ENCODE results near the gene SRF.

Gene SRF

DNA sequence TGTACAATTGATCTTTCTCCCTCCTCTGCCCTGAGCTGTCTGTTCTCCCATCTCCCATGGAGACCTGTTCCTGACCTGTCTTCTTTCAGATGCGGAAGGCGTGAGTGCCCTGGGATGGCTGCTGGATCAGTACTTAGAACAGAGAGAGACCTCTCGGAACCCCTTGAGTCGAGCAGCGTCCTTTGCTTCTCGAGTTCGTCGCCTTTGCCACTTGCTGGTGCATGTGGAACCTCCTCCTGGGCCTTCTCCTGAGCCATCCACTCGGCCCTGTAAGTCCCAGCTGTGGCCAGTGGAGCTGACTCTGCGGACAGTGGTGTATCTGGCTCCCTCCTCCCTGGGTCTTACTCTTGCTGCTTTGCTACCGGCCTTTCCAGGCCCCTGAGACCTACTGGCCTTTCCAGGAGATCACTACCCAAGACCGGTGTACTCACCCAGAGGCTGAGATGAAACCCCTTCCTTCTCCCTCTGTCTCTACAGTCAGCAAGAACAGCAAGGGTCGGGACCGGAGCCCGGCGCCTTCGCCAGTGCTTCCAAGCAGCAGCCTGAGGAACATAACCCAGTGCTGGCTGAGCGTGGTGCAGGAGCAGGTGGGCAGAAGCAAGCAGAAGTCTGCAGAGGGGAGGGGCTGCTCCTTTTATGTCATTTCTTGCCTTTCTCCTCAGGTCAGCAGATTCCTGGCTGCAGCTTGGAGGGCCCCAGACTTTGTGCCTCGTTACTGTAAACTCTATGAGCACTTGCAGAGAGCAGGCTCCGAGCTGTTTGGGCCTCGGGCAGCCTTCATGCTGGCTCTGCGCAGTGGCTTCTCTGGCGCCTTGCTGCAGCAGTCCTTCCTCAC lies 33.4 kb downstream of the SRF start:
- Histone ChIP-seq H3K36me3 (ENCODE audit: insufficient read depth, low read length) (no peaks in the 10 kb centered on the region), H3K9ac (ENCODE audit: insufficient read length) (no peak overlapping the region), H3K27ac (no peak overlapping the region)

GRCh38 chr6:43205849-43206248 lies 34.8 kb downstream of the SRF start:
- Histone ChIP-seq H3K36me3 (ENCODE audit: insufficient read depth, low read length) (no peaks in the 10 kb centered on the region), H3K4me3 (no peak overlapping the region), H3K27ac (no peak overlapping the region), H3K9me3 (ENCODE audit: low read depth, low read length) (no peaks in the 10 kb centered on the region), H3K9ac (ENCODE audit: insufficient read length) (no peak overlapping the region)
- no peak for DNase-seq (ENCODE audit: low read depth, low spot score)
- TF ChIP-seq FOXP2 (optimal IDR thresholded peaks at IDR 0.05; ENCODE audit: control extremely low read depth, extremely low read length, insufficient read depth) = no peak
- no peak for TF ChIP-seq POLR2AphosphoS5 (IDR thresholded peaks at IDR 0.05; ENCODE audit: borderline replicate concordance, low read depth, low read length)
- no peak for TF ChIP-seq EZH2 (IDR thresholded peaks at IDR 0.05)

More for the DNA sequence above, 33.4 kb downstream of the SRF start:
- H3K9me3 ChIP-seq (ENCODE audit: low read depth, low read length) = no peaks in the 10 kb centered on the region
- no peak overlapping the region for H3K4me3 ChIP-seq
- no peak for DNase-seq (ENCODE audit: low read depth, low spot score)
- TF ChIP-seq EZH2 (IDR thresholded peaks at IDR 0.05) (no peak), FOXP2 (optimal IDR thresholded peaks at IDR 0.05; ENCODE audit: control extremely low read depth, extremely low read length, insufficient read depth) (no peak), POLR2AphosphoS5 (IDR thresholded peaks at IDR 0.05; ENCODE audit: borderline replicate concordance, low read depth, low read length) (no peak)

DNA sequence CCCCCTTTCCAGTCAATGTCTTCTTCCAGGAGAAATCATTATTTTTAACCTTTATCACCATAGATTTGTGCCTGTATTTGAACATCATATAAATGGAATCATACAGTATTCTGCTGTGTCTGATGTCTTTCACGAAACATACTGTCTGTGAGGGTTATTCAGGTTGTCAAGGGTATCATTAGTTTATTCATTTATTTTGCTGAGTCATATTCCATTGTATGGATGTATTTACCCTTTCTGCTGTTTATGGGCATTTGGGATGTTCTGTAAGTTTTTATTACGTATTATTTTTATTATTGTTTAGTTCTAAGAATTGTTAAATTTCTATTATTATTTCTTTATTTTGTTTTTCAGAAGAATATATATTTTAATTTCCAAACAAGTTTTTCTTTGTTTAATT lies 36.2 kb downstream of the SRF start:
- Histone ChIP-seq H3K4me3 (no peak overlapping the region), H3K36me3 (ENCODE audit: insufficient read depth, low read length) (no peaks in the 10 kb centered on the region), H3K9ac (ENCODE audit: insufficient read length) (no peak overlapping the region), H3K27ac (no peak overlapping the region), H3K9me3 (ENCODE audit: low read depth, low read length) (no peaks in the 10 kb centered on the region)
- DNase-seq (ENCODE audit: low read depth, low spot score) = no peak
- TF ChIP-seq EZH2 (IDR thresholded peaks at IDR 0.05) (no peak), POLR2AphosphoS5 (IDR thresholded peaks at IDR 0.05; ENCODE audit: borderline replicate concordance, low read depth, low read length) (no peak), FOXP2 (optimal IDR thresholded peaks at IDR 0.05; ENCODE audit: control extremely low read depth, extremely low read length, insufficient read depth) (no peak)

DNA sequence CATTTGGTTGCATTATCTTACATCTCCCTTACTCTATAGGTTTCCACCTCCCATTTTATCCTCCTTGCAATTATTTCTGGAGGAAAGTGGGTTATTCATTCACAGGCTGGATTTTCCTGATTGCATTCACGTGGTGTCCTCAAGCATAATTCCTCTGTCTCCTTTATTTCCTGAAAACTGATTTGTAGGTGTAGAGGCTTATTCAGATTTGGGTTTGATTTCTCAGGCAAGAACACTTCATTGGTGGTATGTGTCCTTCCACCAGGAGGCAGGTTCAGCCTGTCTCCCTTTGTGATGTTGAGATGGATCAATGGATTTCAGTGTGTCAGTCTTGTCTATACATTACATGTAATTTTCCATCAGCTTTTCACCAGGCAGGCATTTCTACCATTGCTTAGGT lies 40.9 kb downstream of the SRF start:
- Histone ChIP-seq H3K4me3 (no peak overlapping the region), H3K36me3 (ENCODE audit: insufficient read depth, low read length) (no peaks in the 10 kb centered on the region), H3K9ac (ENCODE audit: insufficient read length) (no peak overlapping the region), H3K27ac (no peak overlapping the region), H3K9me3 (ENCODE audit: low read depth, low read length) (no peaks in the 10 kb centered on the region)
- no peak for DNase-seq (ENCODE audit: low read depth, low spot score)
- TF ChIP-seq FOXP2 (optimal IDR thresholded peaks at IDR 0.05; ENCODE audit: control extremely low read depth, extremely low read length, insufficient read depth) = no peak
- TF ChIP-seq POLR2AphosphoS5 (IDR thresholded peaks at IDR 0.05; ENCODE audit: borderline replicate concordance, low read depth, low read length) = no peak
- TF ChIP-seq EZH2 (IDR thresholded peaks at IDR 0.05) = no peak

GRCh38 chr6:43213431-43213830 lies 42.4 kb downstream of the SRF start:
- no peak for DNase-seq (ENCODE audit: low read depth, low spot score)
- no peak overlapping the region for H3K4me3 ChIP-seq
- H3K36me3 ChIP-seq (ENCODE audit: insufficient read depth, low read length) = no peaks in the 10 kb centered on the region
- no peak for TF ChIP-seq FOXP2 (optimal IDR thresholded peaks at IDR 0.05; ENCODE audit: control extremely low read depth, extremely low read length, insufficient read depth)
- TF ChIP-seq EZH2 (IDR thresholded peaks at IDR 0.05) = no peak
- no peak for TF ChIP-seq POLR2AphosphoS5 (IDR thresholded peaks at IDR 0.05; ENCODE audit: borderline replicate concordance, low read depth, low read length)
- no peak overlapping the region for H3K9ac ChIP-seq (ENCODE audit: insufficient read length)
- no peaks in the 10 kb centered on the region for H3K9me3 ChIP-seq (ENCODE audit: low read depth, low read length)
- no peak overlapping the region for H3K27ac ChIP-seq

DNA sequence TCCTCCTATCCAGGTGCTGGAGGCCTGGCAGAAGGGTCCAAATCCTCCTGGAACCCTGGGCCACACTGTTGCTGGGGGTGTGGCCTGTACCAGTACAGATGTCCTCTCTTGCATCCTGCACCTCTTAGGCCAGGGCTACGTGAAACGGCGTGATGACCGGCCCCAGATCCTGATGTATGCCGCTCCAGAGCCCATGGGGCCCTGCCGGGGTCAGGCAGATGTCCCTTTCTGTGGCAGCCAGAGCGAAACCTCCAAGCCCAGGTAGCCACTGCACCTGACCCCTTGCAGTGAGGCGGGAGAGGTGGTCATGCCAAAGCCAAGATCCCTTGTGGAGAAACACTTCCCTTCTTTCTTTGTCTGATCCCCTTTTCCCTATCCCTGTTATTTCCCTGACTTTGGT lies 44.0 kb downstream of the SRF start:
- Histone ChIP-seq H3K27ac (no peak overlapping the region), H3K9ac (ENCODE audit: insufficient read length) (no peak overlapping the region), H3K4me3 (no peak overlapping the region), H3K36me3 (ENCODE audit: insufficient read depth, low read length) (no peaks in the 10 kb centered on the region), H3K9me3 (ENCODE audit: low read depth, low read length) (no peaks in the 10 kb centered on the region)
- DNase-seq (ENCODE audit: low read depth, low spot score) = no peak
- no peak for TF ChIP-seq EZH2 (IDR thresholded peaks at IDR 0.05)
- no peak for TF ChIP-seq POLR2AphosphoS5 (IDR thresholded peaks at IDR 0.05; ENCODE audit: borderline replicate concordance, low read depth, low read length)
- no peak for TF ChIP-seq FOXP2 (optimal IDR thresholded peaks at IDR 0.05; ENCODE audit: control extremely low read depth, extremely low read length, insufficient read depth)

- Histone ChIP-seq H3K4me3 (no peak overlapping the region), H3K9me3 (ENCODE audit: low read depth, low read length) (no peaks in the 10 kb centered on the region), H3K27ac (no peak overlapping the region), H3K9ac (ENCODE audit: insufficient read length) (no peak overlapping the region), H3K36me3 (ENCODE audit: insufficient read depth, low read length) (no peaks in the 10 kb centered on the region)
- no peak for DNase-seq (ENCODE audit: low read depth, low spot score)
- TF ChIP-seq FOXP2 (optimal IDR thresholded peaks at IDR 0.05; ENCODE audit: control extremely low read depth, extremely low read length, insufficient read depth) (no peak), EZH2 (IDR thresholded peaks at IDR 0.05) (no peak), POLR2AphosphoS5 (IDR thresholded peaks at IDR 0.05; ENCODE audit: borderline replicate concordance, low read depth, low read length) (no peak)
Measured at GRCh38 chr6:43216200-43216599, 45.1 kb downstream of the SRF start.

DNA sequence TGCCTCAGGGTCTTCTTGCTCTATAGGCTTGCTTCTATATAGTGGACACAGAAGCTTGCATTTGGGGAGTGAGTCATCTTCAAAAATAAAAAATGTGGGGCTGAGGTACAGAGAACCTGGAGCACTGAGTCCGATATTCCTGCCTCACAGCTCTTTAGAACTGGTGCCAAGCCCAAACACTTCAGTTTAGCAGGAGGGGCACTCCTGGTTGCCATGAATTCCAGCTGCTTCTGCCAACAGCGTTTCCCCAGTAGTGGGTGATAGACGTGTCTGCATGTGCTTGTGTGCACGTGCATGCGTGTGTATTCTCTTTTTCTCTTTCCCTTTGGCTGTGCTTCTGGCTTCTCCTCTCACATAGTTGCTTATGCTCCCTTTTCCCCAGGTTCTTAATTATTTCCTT lies 46.3 kb downstream of the SRF start:
- H3K9ac ChIP-seq (ENCODE audit: insufficient read length) = no peak overlapping the region
- H3K27ac ChIP-seq = no peak overlapping the region
- no peaks in the 10 kb centered on the region for H3K9me3 ChIP-seq (ENCODE audit: low read depth, low read length)
- no peak overlapping the region for H3K4me3 ChIP-seq
- TF ChIP-seq FOXP2 (optimal IDR thresholded peaks at IDR 0.05; ENCODE audit: control extremely low read depth, extremely low read length, insufficient read depth) = no peak
- H3K36me3 ChIP-seq (ENCODE audit: insufficient read depth, low read length) = no peaks in the 10 kb centered on the region
- DNase-seq (ENCODE audit: low read depth, low spot score) = no peak

DNA sequence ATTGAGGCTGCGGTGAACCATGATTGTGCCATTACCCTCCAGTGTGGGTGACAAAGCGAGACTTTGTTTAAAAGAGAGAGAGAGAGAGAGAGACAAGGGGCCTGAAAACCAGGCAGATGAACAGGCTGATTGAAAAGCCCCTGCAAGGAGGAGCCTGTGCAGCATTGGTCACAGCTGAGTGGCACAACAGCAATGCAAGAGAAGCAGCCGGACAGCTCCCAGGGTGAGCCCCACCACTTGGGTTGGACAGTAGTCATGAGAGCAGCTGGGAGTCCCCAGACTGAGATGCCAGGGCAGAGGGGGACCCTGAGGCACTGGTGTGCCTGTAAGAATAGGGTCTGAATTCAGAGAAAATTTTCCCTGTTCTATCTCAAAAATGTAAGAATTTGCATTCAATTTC lies 48.0 kb downstream of the SRF start:
- Histone ChIP-seq H3K4me3 (no peak overlapping the region), H3K36me3 (ENCODE audit: insufficient read depth, low read length) (no peaks in the 10 kb centered on the region), H3K9ac (ENCODE audit: insufficient read length) (no peak overlapping the region), H3K27ac (no peak overlapping the region), H3K9me3 (ENCODE audit: low read depth, low read length) (no peaks in the 10 kb centered on the region)
- DNase-seq (ENCODE audit: low read depth, low spot score) = no peak
- no peak for TF ChIP-seq POLR2AphosphoS5 (IDR thresholded peaks at IDR 0.05; ENCODE audit: borderline replicate concordance, low read depth, low read length)
- no peak for TF ChIP-seq FOXP2 (optimal IDR thresholded peaks at IDR 0.05; ENCODE audit: control extremely low read depth, extremely low read length, insufficient read depth)
- no peak for TF ChIP-seq EZH2 (IDR thresholded peaks at IDR 0.05)
